Bronchial epithelial cell (primary cell): ENCODE results near the gene CCDC89. TPM values are rescaled to one million over a fixed set of nuclear protein-coding genes. Genes with fewer than 3 reads are reported as not detected.
"Not testable (repeated sequence)": the region's sequence is repeated elsewhere in the genome, so short reads cannot be mapped to it uniquely, and the experiment has no call there.

ENCODE experiments used
- DNase-seq: peaks from one replicate; pipeline ENCODE4 v3.0.0-alpha.2; 2010; ENCODE audit warnings: low read depth
- FAIRE-seq: peaks from 2 replicates; lab custom pipeline; 2011; peaks lifted over from hg19 to GRCh38; lab: Jason Lieb, UNC
- H3K27me3 ChIP-seq: 2 replicates; pipeline ENCODE4 v1.5.1; 2011; ENCODE audit warnings: low read length; ENCODE audit not compliant: control insufficient read depth, insufficient read depth
- H3K36me3 ChIP-seq: 2 replicates; pipeline ENCODE4 v1.5.1; 2011; ENCODE audit warnings: low read length; ENCODE audit not compliant: control insufficient read depth, insufficient read depth
- H3K4me3 ChIP-seq: 2 replicates; pipeline ENCODE4 v1.5.1; 2011; ENCODE audit warnings: mild to moderate bottlenecking, low read depth, low read length, control low read depth
- total RNA-seq: library from RNA; depleted of rRNA; stranded (reverse); fragments of >200 nt; gene quantifications from 2 replicates; pipeline ENCODE4 v1.2.1, GENCODE V29; 2014
- TF ChIP-seq, protein P1 (sequence below): IDR thresholded peaks from 2 replicates; pipeline ENCODE4 v1.5.1; 2011; ENCODE audit warnings: mild to moderate bottlenecking, moderate library complexity, low read length, control low read depth, inconsistent platforms; ENCODE audit not compliant: insufficient read depth, severe bottlenecking

Gene CCDC89
- total RNA-seq, 1 donor from 2014 or later, result not detected

DNA sequence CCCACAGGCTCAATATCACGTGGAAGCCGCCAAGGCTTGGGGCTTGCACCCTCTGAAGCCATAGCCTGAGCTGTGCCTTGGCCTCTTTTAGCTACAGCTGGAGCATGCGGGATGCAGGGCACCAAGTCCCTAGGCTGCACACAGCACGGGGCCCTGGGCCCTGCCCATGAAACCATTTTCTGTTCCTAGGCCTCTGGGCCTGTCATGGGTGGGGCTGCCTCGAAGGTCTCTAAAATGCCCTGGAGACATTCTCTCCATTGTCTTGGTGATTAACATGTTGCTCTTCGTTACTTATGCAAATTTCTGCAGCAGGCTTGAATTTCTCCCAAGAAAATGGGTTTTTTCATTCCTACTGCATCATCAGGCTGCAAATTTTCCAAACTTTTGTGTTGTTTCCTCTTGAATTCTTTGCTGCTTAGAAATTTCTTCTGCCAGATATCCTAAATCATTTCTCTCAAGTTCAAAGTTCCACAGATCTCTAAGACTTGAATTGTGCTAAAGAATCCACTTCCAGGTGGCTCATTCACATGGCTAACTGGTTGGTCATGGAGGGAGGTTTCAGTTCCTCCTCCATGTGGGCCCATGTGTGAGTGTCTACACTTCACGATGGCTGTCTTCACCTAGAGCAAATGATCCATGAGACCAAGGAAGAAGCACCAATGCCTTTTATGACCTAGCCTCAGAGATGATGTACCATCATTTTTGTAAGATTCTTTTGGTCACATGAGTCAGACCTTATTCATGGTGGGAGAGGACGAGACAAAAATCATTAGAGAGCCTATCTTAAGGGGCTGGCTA is 13.7 kb downstream of the CCDC89 start:
- no peaks in the 10 kb centered on the region for H3K27me3 ChIP-seq
- TF ChIP-seq, protein P1, sequence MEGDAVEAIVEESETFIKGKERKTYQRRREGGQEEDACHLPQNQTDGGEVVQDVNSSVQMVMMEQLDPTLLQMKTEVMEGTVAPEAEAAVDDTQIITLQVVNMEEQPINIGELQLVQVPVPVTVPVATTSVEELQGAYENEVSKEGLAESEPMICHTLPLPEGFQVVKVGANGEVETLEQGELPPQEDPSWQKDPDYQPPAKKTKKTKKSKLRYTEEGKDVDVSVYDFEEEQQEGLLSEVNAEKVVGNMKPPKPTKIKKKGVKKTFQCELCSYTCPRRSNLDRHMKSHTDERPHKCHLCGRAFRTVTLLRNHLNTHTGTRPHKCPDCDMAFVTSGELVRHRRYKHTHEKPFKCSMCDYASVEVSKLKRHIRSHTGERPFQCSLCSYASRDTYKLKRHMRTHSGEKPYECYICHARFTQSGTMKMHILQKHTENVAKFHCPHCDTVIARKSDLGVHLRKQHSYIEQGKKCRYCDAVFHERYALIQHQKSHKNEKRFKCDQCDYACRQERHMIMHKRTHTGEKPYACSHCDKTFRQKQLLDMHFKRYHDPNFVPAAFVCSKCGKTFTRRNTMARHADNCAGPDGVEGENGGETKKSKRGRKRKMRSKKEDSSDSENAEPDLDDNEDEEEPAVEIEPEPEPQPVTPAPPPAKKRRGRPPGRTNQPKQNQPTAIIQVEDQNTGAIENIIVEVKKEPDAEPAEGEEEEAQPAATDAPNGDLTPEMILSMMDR, result no peak
- H3K4me3 ChIP-seq, result no peak overlapping the region
- no peak for FAIRE-seq
- DNase-seq, result no peak
- H3K36me3 ChIP-seq, result no peaks in the 10 kb centered on the region

DNA sequence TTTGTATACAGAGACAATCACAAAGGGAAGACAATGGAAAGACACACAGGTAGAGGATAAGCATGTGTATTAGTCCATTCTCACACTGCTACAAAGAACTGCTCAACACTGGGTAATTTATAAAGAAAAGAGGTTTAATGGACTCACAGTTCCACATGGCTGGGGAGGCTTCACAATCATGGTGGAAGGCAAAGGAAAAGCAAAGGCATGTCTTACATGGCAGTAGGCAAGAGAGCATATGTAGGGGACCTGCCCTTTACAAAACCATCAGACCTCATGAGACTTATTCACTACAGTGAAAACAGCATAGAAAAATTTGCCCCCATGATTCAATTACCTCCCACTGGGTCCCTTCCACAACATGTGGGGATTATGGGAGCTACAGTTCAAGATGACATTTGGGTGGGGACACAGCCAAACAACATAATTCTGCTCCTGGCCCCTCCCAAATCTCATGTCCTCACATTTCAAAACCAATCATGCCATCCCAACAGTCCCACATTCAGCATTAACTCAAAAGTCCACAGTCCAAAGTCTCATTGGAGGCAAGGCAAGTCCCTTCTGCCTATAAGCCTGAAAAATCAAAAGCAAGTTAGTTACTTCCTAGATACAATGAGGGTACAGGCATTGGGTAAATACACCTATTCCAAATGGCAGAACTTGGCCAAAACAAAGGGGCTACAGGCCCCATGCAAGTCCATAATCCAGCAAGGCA is 14.9 kb downstream of the CCDC89 start:
- H3K4me3 ChIP-seq, DNase-seq, H3K36me3 ChIP-seq, H3K27me3 ChIP-seq, FAIRE-seq: not testable (repeated sequence)

DNA sequence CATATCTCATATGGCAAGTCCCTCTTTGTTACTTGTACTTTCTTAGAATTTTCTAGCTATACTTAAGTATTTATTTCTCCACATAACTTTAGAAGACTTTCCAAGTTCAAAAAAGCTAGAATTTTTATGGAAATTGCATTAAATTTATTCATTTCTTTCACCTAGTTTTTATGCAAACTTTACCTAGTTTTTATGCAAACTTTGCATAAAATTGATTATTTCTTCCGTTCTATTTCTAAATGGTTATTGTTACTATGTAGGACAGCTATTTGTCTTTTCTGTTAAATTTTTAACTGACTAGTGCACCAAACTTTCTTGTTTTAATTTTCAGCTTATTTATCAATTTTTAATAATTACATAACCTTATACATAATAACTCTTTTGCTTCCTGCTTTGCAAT is 17.8 kb downstream of the CCDC89 start:
- FAIRE-seq (no peak), DNase-seq (no peak)
- Histone ChIP-seq H3K36me3 (peaks cover 1% of the 10 kb centered on the region), H3K27me3 (no peaks in the 10 kb centered on the region), H3K4me3 (no peak overlapping the region)
- TF ChIP-seq, protein P1, result no peak

- peaks cover 1% of the 10 kb centered on the region for H3K36me3 ChIP-seq
- DNase-seq, result no peak
Measured at GRCh38 chr11:85666687-85667086, 19.3 kb downstream of the CCDC89 start.

GRCh38 chr11:85665733-85666132 is 20.3 kb downstream of the CCDC89 start:
- Histone ChIP-seq H3K27me3 (no peaks in the 10 kb centered on the region), H3K36me3 (peaks cover 1% of the 10 kb centered on the region), H3K4me3 (no peak overlapping the region)
- DNase-seq, result no peak
- FAIRE-seq, result no peak
- TF ChIP-seq, protein P1, result no peak

More at GRCh38 chr11:85666687-85667086, 19.3 kb downstream of the CCDC89 start:
- Histone ChIP-seq H3K27me3 (no peaks in the 10 kb centered on the region), H3K4me3 (no peak overlapping the region)
- no peak for FAIRE-seq
- TF ChIP-seq, protein P1, result no peak

- DNase-seq (peak; percentile 84), FAIRE-seq (no peak)
- H3K4me3 ChIP-seq, result peak within 1 kb of the TSS; percentile 94
- peaks cover 1% of the 10 kb centered on the region for H3K36me3 ChIP-seq
- TF ChIP-seq, protein P1, result no peak
- no peaks in the 10 kb centered on the region for H3K27me3 ChIP-seq
Measured at GRCh38 chr11:85664615-85665481, 21.1 kb downstream of the CCDC89 start, which contains the start of gene CREBZF. TSS of gene CREBZF (minus strand) at chr11:85665129. CDS start at chr11:85664875, 254 bp downstream.
